ENCODE results near the gene TMED9.

Gene TMED9

DNA sequence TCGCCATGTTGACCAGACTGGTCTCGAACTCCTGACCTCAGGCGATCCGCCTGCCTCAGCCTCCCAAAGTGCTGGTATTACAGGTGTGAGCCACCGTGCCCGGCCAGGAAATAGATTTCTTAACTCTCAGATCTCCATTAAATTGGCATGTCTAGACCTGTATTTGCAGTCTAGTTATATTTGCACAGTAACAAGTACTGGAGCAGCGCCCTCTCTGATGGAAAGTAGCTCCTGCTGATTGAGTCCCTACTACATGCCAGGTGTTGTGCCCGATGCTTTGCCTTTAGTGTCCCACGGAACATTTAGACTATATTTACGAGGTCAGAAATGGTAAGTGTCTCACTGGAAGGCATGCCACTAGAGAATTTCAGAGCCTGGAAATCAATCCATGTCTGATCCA, 15.8 kb upstream of the TMED9 start:
- no peak overlapping the region for H3K9ac ChIP-seq (ENCODE audit: low read depth in 1 of 2, low read length in 2 of 2)
- no peaks in the 10 kb centered on the region for H3K9me3 ChIP-seq (ENCODE audit: control insufficient read depth in 1 of 2, low read length in 2 of 2)
- no peaks in the 10 kb centered on the region for H3K4me1 ChIP-seq (ENCODE audit: control insufficient read depth in 1 of 2, insufficient read depth in 2 of 2, low read length in 2 of 2)
- no peaks in the 10 kb centered on the region for H3K36me3 ChIP-seq (ENCODE audit: control insufficient read depth in 1 of 2, insufficient read depth in 2 of 2, low read length in 2 of 2)
- H3K27ac ChIP-seq (ENCODE audit: low read depth, low read length), result no peak overlapping the region
- H3K4me3 ChIP-seq (ENCODE audit: low read depth in 1 of 2, low read length in 2 of 2), result no peak overlapping the region
- H3K27me3 ChIP-seq (ENCODE audit: control insufficient read depth in 1 of 2, insufficient read depth in 2 of 2, low read length in 2 of 2), result no peaks in the 10 kb centered on the region

DNA sequence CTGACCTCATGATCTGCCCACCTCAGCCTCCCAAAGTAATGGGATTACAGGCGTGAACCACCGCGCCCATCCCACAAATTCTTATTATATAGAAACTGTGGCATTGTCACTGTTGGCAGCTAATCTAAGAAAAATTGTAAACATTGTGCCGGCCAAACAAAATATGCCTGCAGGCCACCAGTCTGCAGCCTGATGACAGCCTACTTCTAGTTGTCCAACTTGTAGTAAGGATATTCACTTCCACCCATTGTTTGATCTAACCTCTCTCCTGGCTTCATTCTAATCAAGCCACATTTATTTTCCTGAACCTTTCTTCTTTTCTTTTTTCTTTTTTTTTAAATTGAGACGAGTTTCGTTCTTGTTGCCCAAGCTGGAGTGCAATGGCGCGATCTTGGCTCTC, 13.7 kb upstream of the TMED9 start:
- H3K27ac ChIP-seq (ENCODE audit: low read depth, low read length), result no peak overlapping the region
- no peak overlapping the region for H3K4me3 ChIP-seq (ENCODE audit: low read depth in 1 of 2, low read length in 2 of 2)
- no peaks in the 10 kb centered on the region for H3K4me1 ChIP-seq (ENCODE audit: control insufficient read depth in 1 of 2, insufficient read depth in 2 of 2, low read length in 2 of 2)
- no peaks in the 10 kb centered on the region for H3K27me3 ChIP-seq (ENCODE audit: control insufficient read depth in 1 of 2, insufficient read depth in 2 of 2, low read length in 2 of 2)
- no peaks in the 10 kb centered on the region for H3K36me3 ChIP-seq (ENCODE audit: control insufficient read depth in 1 of 2, insufficient read depth in 2 of 2, low read length in 2 of 2)
- no peaks in the 10 kb centered on the region for H3K9me3 ChIP-seq (ENCODE audit: control insufficient read depth in 1 of 2, low read length in 2 of 2)
- no peak overlapping the region for H3K9ac ChIP-seq (ENCODE audit: low read depth in 1 of 2, low read length in 2 of 2)

DNA sequence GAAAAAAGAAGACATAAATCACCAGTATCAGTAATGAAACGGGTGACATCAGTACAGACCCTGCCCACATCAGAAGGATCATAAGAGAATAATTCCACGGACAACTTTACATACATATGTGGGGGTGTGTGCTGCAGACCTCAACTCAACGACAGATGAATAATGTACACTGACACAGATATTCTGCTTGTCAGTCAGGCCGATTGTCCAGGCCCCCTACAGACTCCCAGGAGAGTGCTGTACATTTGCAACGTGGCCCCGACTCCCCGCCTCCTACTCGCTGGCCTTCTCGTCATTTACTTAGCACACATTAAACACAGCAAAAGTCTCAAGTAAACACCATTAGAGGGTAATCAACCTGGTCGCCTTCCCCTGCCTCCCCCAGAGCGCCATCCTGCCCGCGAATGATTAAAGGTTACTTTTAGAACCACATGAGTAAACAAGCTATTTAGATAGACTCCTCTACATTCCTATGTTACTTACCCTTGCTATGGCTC, 3.5 kb upstream of the TMED9 start:
- H3K27ac ChIP-seq (ENCODE audit: low read depth, low read length), result no peak overlapping the region

DNA sequence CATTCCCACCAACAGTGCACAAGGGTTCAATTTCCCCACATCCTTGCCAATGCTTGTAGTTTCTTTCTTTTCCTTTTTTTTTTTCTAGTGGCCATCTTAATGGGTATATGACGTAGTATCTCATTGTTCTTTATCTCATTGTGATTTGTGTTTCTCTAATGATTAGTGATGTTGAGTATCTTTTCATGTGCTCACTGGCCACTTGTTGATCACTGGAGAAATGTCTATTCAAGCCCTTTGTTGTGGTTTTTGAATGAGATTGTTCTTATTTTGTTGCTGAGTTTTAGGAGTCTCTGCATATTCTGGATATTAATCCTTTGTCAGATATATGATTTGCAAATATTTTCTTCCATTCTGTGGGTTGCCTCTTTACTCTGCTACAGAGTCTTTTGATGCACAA, 1.6 kb upstream of the TMED9 start:
- Histone ChIP-seq H3K36me3 (ENCODE audit: control insufficient read depth in 1 of 2, insufficient read depth in 2 of 2, low read length in 2 of 2) (peaks cover 16 to 22% of the 10 kb centered on the region in 2 donors), H3K4me3 (ENCODE audit: low read depth in 1 of 2, low read length in 2 of 2) (no peak overlapping the region), H3K27me3 (ENCODE audit: control insufficient read depth in 1 of 2, insufficient read depth in 2 of 2, low read length in 2 of 2) (peaks cover 0 to 3% of the 10 kb centered on the region in 2 donors), H3K27ac (ENCODE audit: low read depth, low read length) (no peak overlapping the region), H3K4me1 (ENCODE audit: control insufficient read depth in 1 of 2, insufficient read depth in 2 of 2, low read length in 2 of 2) (peaks cover 18 to 20% of the 10 kb centered on the region in 2 donors), H3K9ac (ENCODE audit: low read depth in 1 of 2, low read length in 2 of 2) (no peak overlapping the region), H3K9me3 (ENCODE audit: control insufficient read depth in 1 of 2, low read length in 2 of 2) (no peaks in the 10 kb centered on the region)

More for the DNA sequence above, 3.5 kb upstream of the TMED9 start:
- H3K9me3 ChIP-seq (ENCODE audit: control insufficient read depth in 1 of 2, low read length in 2 of 2), result no peaks in the 10 kb centered on the region
- no peak overlapping the region for H3K4me3 ChIP-seq (ENCODE audit: low read depth in 1 of 2, low read length in 2 of 2)
- H3K4me1 ChIP-seq (ENCODE audit: control insufficient read depth in 1 of 2, insufficient read depth in 2 of 2, low read length in 2 of 2), result peaks cover 12 to 16% of the 10 kb centered on the region in 2 donors
- peaks cover 0 to 3% of the 10 kb centered on the region in 2 donors for H3K36me3 ChIP-seq (ENCODE audit: control insufficient read depth in 1 of 2, insufficient read depth in 2 of 2, low read length in 2 of 2)
- peaks cover 0 to 3% of the 10 kb centered on the region in 2 donors for H3K27me3 ChIP-seq (ENCODE audit: control insufficient read depth in 1 of 2, insufficient read depth in 2 of 2, low read length in 2 of 2)
- H3K9ac ChIP-seq (ENCODE audit: low read depth in 1 of 2, low read length in 2 of 2), result no peak overlapping the region

DNA sequence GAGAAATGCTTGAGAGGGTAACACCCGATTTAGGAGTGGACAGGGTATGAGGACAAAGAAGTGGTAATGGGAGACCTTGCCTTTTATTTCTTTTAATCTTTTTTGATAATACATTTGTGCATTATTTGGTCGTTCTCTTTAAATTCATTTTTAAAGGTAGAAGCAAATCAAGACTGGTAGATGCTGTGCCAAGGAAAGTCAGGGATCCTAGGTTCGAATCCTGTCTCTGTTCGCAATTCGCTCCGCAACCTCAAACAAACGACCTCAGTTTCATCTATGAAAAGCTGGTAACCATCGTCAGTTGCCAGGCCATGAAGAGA, 353 bp upstream of the TMED9 start:
- peaks cover 18 to 20% of the 10 kb centered on the region in 2 donors for H3K4me1 ChIP-seq (ENCODE audit: control insufficient read depth in 1 of 2, insufficient read depth in 2 of 2, low read length in 2 of 2)
- peak overlapping the region; percentile 78 to 99 for H3K4me3 ChIP-seq (ENCODE audit: low read depth in 1 of 2, low read length in 2 of 2)
- peaks cover 22 to 35% of the 10 kb centered on the region in 2 donors for H3K36me3 ChIP-seq (ENCODE audit: control insufficient read depth in 1 of 2, insufficient read depth in 2 of 2, low read length in 2 of 2)
- H3K9me3 ChIP-seq (ENCODE audit: control insufficient read depth in 1 of 2, low read length in 2 of 2), result no peaks in the 10 kb centered on the region
- H3K9ac ChIP-seq (ENCODE audit: low read depth in 1 of 2, low read length in 2 of 2), result peak overlapping the region in 1 of 2 donors; percentile 90
- H3K27me3 ChIP-seq (ENCODE audit: control insufficient read depth in 1 of 2, insufficient read depth in 2 of 2, low read length in 2 of 2), result peaks cover 0 to 3% of the 10 kb centered on the region in 2 donors
- H3K27ac ChIP-seq (ENCODE audit: low read depth, low read length), result no peak overlapping the region

DNA sequence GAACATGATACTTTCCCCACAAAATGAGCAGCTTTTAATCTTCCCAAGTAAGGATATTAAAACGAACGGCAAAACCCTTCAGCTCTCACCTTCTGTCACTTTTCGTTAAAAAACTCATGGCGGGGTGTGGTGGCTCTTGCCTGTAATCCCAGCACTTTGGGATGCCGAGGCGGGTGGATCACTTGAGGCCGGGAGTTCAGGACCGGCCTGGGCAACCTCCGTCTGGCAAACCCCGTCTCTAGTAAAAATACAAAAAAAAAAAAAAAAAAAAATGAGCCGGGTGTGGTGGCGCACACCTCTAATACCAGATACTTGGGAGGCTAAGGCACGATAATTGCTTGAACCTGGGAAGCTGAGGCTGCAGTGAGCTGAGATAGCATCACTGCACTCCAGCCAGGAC, 902 bp downstream of the TMED9 start:
- H3K36me3 ChIP-seq (ENCODE audit: control insufficient read depth in 1 of 2, insufficient read depth in 2 of 2, low read length in 2 of 2), result peaks cover 23 to 37% of the 10 kb centered on the region in 2 donors
- peaks cover 0 to 3% of the 10 kb centered on the region in 2 donors for H3K27me3 ChIP-seq (ENCODE audit: control insufficient read depth in 1 of 2, insufficient read depth in 2 of 2, low read length in 2 of 2)
- H3K27ac ChIP-seq (ENCODE audit: low read depth, low read length), result no peak overlapping the region
- H3K9ac ChIP-seq (ENCODE audit: low read depth in 1 of 2, low read length in 2 of 2), result peak overlapping the region; percentile 85 to 90
- no peaks in the 10 kb centered on the region for H3K9me3 ChIP-seq (ENCODE audit: control insufficient read depth in 1 of 2, low read length in 2 of 2)
- H3K4me3 ChIP-seq (ENCODE audit: low read depth in 1 of 2, low read length in 2 of 2), result peak overlapping the region; percentile 78 to 99
- H3K4me1 ChIP-seq (ENCODE audit: control insufficient read depth in 1 of 2, insufficient read depth in 2 of 2, low read length in 2 of 2), result peaks cover 18 to 20% of the 10 kb centered on the region in 2 donors

DNA sequence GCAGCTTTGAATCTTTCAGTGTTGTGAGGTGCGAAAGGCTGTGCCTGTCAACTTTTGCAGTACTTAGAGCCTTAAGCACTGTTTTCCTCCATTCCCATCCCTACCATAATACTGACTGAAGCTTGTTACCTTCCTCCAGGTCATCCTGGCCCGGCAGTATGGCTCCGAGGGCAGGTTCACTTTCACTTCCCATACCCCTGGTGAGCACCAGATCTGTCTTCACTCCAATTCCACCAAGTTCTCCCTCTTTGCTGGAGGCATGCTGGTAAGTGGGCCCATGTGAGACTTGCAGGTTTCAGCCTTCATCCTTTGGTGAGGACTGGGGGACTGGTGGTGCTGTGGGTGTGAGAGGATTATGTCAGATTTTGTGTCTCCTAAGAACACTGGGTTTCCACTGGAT, 1.5 kb downstream of the TMED9 start:
- no peaks in the 10 kb centered on the region for H3K9me3 ChIP-seq (ENCODE audit: control insufficient read depth in 1 of 2, low read length in 2 of 2)
- H3K4me3 ChIP-seq (ENCODE audit: low read depth in 1 of 2, low read length in 2 of 2), result peak overlapping the region; percentile 78 to 99
- H3K4me1 ChIP-seq (ENCODE audit: control insufficient read depth in 1 of 2, insufficient read depth in 2 of 2, low read length in 2 of 2), result peaks cover 17 to 18% of the 10 kb centered on the region in 2 donors
- no peak overlapping the region for H3K27ac ChIP-seq (ENCODE audit: low read depth, low read length)
- H3K9ac ChIP-seq (ENCODE audit: low read depth in 1 of 2, low read length in 2 of 2), result peak overlapping the region in 1 of 2 donors; percentile 0
- peaks cover 0 to 3% of the 10 kb centered on the region in 2 donors for H3K27me3 ChIP-seq (ENCODE audit: control insufficient read depth in 1 of 2, insufficient read depth in 2 of 2, low read length in 2 of 2)
- peaks cover 23 to 37% of the 10 kb centered on the region in 2 donors for H3K36me3 ChIP-seq (ENCODE audit: control insufficient read depth in 1 of 2, insufficient read depth in 2 of 2, low read length in 2 of 2)

DNA sequence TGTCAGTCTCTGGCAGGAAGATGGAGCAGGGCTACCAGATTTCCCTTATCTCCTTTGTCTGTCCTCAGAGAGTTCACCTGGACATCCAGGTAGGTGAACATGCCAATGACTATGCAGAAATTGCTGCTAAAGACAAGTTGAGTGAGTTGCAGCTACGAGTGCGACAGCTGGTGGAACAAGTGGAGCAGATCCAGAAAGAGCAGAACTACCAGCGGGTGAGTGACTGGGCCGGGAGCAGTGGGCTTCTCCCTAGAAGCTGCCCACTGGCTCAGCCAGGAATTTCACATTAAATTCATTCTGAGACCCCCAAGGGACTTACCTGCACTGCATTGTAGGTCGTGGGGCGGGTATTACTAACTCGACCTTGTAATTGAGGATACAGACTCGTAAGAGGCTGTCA, 2.1 kb downstream of the TMED9 start:
- no peaks in the 10 kb centered on the region for H3K9me3 ChIP-seq (ENCODE audit: control insufficient read depth in 1 of 2, low read length in 2 of 2)
- peaks cover 0 to 3% of the 10 kb centered on the region in 2 donors for H3K27me3 ChIP-seq (ENCODE audit: control insufficient read depth in 1 of 2, insufficient read depth in 2 of 2, low read length in 2 of 2)
- no peak overlapping the region for H3K4me3 ChIP-seq (ENCODE audit: low read depth in 1 of 2, low read length in 2 of 2)
- peaks cover 14 to 20% of the 10 kb centered on the region in 2 donors for H3K4me1 ChIP-seq (ENCODE audit: control insufficient read depth in 1 of 2, insufficient read depth in 2 of 2, low read length in 2 of 2)
- H3K9ac ChIP-seq (ENCODE audit: low read depth in 1 of 2, low read length in 2 of 2), result no peak overlapping the region
- peaks cover 23 to 37% of the 10 kb centered on the region in 2 donors for H3K36me3 ChIP-seq (ENCODE audit: control insufficient read depth in 1 of 2, insufficient read depth in 2 of 2, low read length in 2 of 2)
- no peak overlapping the region for H3K27ac ChIP-seq (ENCODE audit: low read depth, low read length)

DNA sequence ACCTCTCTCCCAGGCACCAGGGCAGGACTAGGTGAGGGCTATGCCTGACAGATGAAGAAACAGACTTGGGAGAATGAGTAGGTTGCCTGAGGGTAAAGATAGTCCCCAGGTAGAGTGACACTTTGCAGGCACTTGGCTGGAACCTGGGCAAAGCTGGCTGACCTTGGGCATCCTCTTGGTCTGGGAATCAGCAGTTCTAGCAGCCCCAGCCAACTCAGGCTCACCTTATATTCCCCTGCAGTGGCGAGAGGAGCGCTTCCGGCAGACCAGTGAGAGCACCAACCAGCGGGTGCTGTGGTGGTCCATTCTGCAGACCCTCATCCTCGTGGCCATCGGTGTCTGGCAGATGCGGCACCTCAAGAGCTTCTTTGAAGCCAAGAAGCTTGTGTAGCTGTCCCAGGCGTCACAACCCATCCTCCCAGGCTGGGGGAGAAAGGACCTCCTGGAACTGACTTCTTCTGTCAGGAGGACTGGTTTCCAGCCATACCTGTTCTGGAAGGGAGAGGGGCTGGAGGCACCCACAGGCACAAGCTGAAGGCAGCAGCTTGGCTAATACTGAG, 3.1 kb downstream of the TMED9 start:
- peaks cover 14 to 21% of the 10 kb centered on the region in 2 donors for H3K4me1 ChIP-seq (ENCODE audit: control insufficient read depth in 1 of 2, insufficient read depth in 2 of 2, low read length in 2 of 2)
- H3K36me3 ChIP-seq (ENCODE audit: control insufficient read depth in 1 of 2, insufficient read depth in 2 of 2, low read length in 2 of 2), result peaks cover 23 to 37% of the 10 kb centered on the region in 2 donors
- H3K9me3 ChIP-seq (ENCODE audit: control insufficient read depth in 1 of 2, low read length in 2 of 2), result no peaks in the 10 kb centered on the region
- no peak overlapping the region for H3K27ac ChIP-seq (ENCODE audit: low read depth, low read length)
- H3K4me3 ChIP-seq (ENCODE audit: low read depth in 1 of 2, low read length in 2 of 2), result no peak overlapping the region
- no peak overlapping the region for H3K9ac ChIP-seq (ENCODE audit: low read depth in 1 of 2, low read length in 2 of 2)
- H3K27me3 ChIP-seq (ENCODE audit: control insufficient read depth in 1 of 2, insufficient read depth in 2 of 2, low read length in 2 of 2), result peaks cover 0 to 3% of the 10 kb centered on the region in 2 donors

DNA sequence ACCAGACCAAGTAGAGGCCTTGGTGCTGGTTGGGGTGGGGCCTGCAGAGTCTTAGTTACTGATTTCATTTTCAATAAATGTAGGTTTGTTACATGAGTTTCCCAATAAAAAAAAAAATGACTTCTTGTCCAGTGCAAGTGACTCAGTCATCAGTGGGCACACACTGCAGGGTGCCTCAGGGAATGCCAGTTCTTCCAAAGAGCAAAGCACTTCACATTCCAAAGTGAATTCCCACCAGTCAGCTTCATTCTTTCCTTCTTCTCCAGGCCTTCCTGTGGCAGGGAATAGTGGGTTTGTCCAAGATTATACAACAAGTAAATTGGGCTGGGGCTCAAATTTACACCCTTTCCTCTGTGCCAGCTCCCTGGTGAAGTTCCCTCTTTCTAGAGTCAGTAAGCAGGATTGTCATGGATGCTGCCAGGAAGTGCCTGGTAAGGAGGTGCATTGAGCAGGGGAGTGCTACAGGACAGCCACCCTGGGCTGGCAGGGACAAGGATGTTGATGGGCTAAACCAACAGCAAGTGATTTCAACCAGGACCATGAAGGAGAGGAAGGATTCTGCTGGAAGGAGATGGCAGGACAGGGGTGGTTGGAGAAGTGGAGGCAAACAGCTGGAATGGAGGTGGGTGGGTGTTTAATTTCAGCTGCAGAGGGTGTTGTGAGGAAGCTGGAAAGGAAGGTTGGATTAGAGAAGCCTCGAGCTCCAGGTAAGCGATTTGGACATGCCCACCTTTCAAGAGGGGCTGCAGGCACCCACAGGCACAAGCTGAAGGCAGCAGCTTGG, 4.2 kb downstream of the TMED9 start:
- H3K4me3 ChIP-seq (ENCODE audit: low read depth in 1 of 2, low read length in 2 of 2), result no peak overlapping the region
- peaks cover 22 to 29% of the 10 kb centered on the region in 2 donors for H3K4me1 ChIP-seq (ENCODE audit: control insufficient read depth in 1 of 2, insufficient read depth in 2 of 2, low read length in 2 of 2)
- no peak overlapping the region for H3K27ac ChIP-seq (ENCODE audit: low read depth, low read length)
- no peaks in the 10 kb centered on the region for H3K27me3 ChIP-seq (ENCODE audit: control insufficient read depth in 1 of 2, insufficient read depth in 2 of 2, low read length in 2 of 2)
- no peak overlapping the region for H3K9ac ChIP-seq (ENCODE audit: low read depth in 1 of 2, low read length in 2 of 2)
- H3K9me3 ChIP-seq (ENCODE audit: control insufficient read depth in 1 of 2, low read length in 2 of 2), result no peaks in the 10 kb centered on the region
- peaks cover 23 to 37% of the 10 kb centered on the region in 2 donors for H3K36me3 ChIP-seq (ENCODE audit: control insufficient read depth in 1 of 2, insufficient read depth in 2 of 2, low read length in 2 of 2)

Data from duodenal mucosa (tissue), 2 donors.